ENCODE data around the gene CX3CR1.

- TF ChIP-seq CTCF (IDR thresholded peaks at IDR 0.05; ENCODE audit: low read depth, low read length) (no peak), EZH2phosphoT487 (IDR thresholded peaks at IDR 0.05; ENCODE audit: low read depth) (no peak)
These were observed 5.5 kb upstream of the CX3CR1 start for GRCh38 chr3:39285332-39285731.
